Fibroblast of lung (primary cell): ENCODE results near the gene TMEM11.

Experiments used
- CTCF ChIP-seq, 2 donors: IDR thresholded peaks in 1 of 2; conservative IDR thresholded peaks in 1 of 2; 1 replicate in 1 of 2; 2 replicates in 1 of 2; pipeline ENCODE4 v1.5.1; 2011 to 2012; ENCODE audit warnings: low read length in 2 of 2, control low read depth in 1 of 2, inconsistent platforms in 1 of 2, low read depth in 1 of 2, mild to moderate bottlenecking in 1 of 2
- EZH2 ChIP-seq: IDR thresholded peaks from 2 replicates; pipeline ENCODE4 v1.5.1; 2012; ENCODE audit warnings: low read length, control low read depth, mild to moderate bottlenecking; ENCODE audit errors: missing control alignments

- no peak for TF ChIP-seq CTCF (conservative IDR thresholded peaks at IDR 0.05 in 1 of 2, IDR thresholded peaks at IDR 0.05 in 1 of 2; ENCODE audit: low read depth in 1 of 2, low read length in 2 of 2)
- no peak for TF ChIP-seq EZH2
Measured at GRCh38 chr17:21252796-21253645, 39.1 kb upstream of the TMEM11 start, which contains the start of gene NATD1.
